Measurements from ENCODE around the gene DUSP9.
"Not testable (repeated sequence)": the region's sequence is repeated elsewhere in the genome, so short reads cannot be mapped to it uniquely, and the experiment has no call there.

Gene DUSP9

GRCh38 chrX:153696100-153696499 lies 49.1 kb downstream of the DUSP9 start:
- H3K27me3 ChIP-seq (ENCODE audit: control insufficient read depth, insufficient read depth, low read length): no peaks in the 10 kb centered on the region
- H3K27ac ChIP-seq (ENCODE audit: low read length): no peak overlapping the region
- H3K4me1 ChIP-seq (ENCODE audit: control insufficient read depth, insufficient read depth, low read length): no peaks in the 10 kb centered on the region; the same call in 1 of the 2 replicates
- no peak for DNase-seq (ENCODE audit: low read depth, low spot score)
- H3K9me3 ChIP-seq (ENCODE audit: control insufficient read depth, insufficient read depth, low read length): no peaks in the 10 kb centered on the region
- no peak overlapping the region for H3K4me3 ChIP-seq (ENCODE audit: low read length)
- WGBS (ENCODE audit: insufficient coverage, insufficient read length): no CpG with 5 or more reads among the region's 15 CpGs
- H3K36me3 ChIP-seq (ENCODE audit: control insufficient read depth, insufficient read depth, low read length): peaks cover 11% of the 10 kb centered on the region

GRCh38 chrX:153696538-153696937 lies 49.5 kb downstream of the DUSP9 start:
- H3K36me3 ChIP-seq (ENCODE audit: control insufficient read depth, insufficient read depth, low read length): peaks cover 15% of the 10 kb centered on the region
- not testable (repeated sequence) for H3K27ac ChIP-seq (ENCODE audit: low read length); H3K4me1 ChIP-seq (ENCODE audit: control insufficient read depth, insufficient read depth, low read length); H3K4me3 ChIP-seq (ENCODE audit: low read length); H3K9me3 ChIP-seq (ENCODE audit: control insufficient read depth, insufficient read depth, low read length); H3K27me3 ChIP-seq (ENCODE audit: control insufficient read depth, insufficient read depth, low read length); DNase-seq (ENCODE audit: low read depth, low spot score)
- WGBS (ENCODE audit: insufficient coverage, insufficient read length): no CpG with 5 or more reads among the region's 10 CpGs

- not testable (repeated sequence) for H3K27ac ChIP-seq (ENCODE audit: low read length); DNase-seq (ENCODE audit: low read depth, low spot score); H3K4me1 ChIP-seq (ENCODE audit: control insufficient read depth, insufficient read depth, low read length); H3K27me3 ChIP-seq (ENCODE audit: control insufficient read depth, insufficient read depth, low read length); H3K4me3 ChIP-seq (ENCODE audit: low read length); H3K9me3 ChIP-seq (ENCODE audit: control insufficient read depth, insufficient read depth, low read length)
- H3K36me3 ChIP-seq (ENCODE audit: control insufficient read depth, insufficient read depth, low read length): peaks cover 18% of the 10 kb centered on the region
- WGBS (ENCODE audit: insufficient coverage, insufficient read length): no CpG with 5 or more reads among the region's 16 CpGs
Observed at GRCh38 chrX:153696986-153697722, 50.2 kb downstream of the DUSP9 start.

- no peak overlapping the region for H3K27ac ChIP-seq (ENCODE audit: low read length)
- WGBS (ENCODE audit: insufficient coverage, insufficient read length): no CpG with 5 or more reads among the region's 16 CpGs
- no peaks in the 10 kb centered on the region for H3K4me1 ChIP-seq (ENCODE audit: control insufficient read depth, insufficient read depth, low read length)
- no peaks in the 10 kb centered on the region for H3K27me3 ChIP-seq (ENCODE audit: control insufficient read depth, insufficient read depth, low read length)
- no peak for DNase-seq (ENCODE audit: low read depth, low spot score)
- H3K36me3 ChIP-seq (ENCODE audit: control insufficient read depth, insufficient read depth, low read length): peaks cover 22% of the 10 kb centered on the region
- H3K4me3 ChIP-seq (ENCODE audit: low read length): no peak overlapping the region
- H3K9me3 ChIP-seq (ENCODE audit: control insufficient read depth, insufficient read depth, low read length): no peaks in the 10 kb centered on the region
Observed at GRCh38 chrX:153697924-153698865, 51.2 kb downstream of the DUSP9 start.

GRCh38 chrX:153699210-153699783 lies 52.3 kb downstream of the DUSP9 start:
- H3K36me3 ChIP-seq (ENCODE audit: control insufficient read depth, insufficient read depth, low read length): peaks cover 15% of the 10 kb centered on the region; the same call in 1 of the 2 replicates
- H3K27me3 ChIP-seq (ENCODE audit: control insufficient read depth, insufficient read depth, low read length); H3K4me3 ChIP-seq (ENCODE audit: low read length); DNase-seq (ENCODE audit: low read depth, low spot score); H3K4me1 ChIP-seq (ENCODE audit: control insufficient read depth, insufficient read depth, low read length); H3K9me3 ChIP-seq (ENCODE audit: control insufficient read depth, insufficient read depth, low read length); H3K27ac ChIP-seq (ENCODE audit: low read length): not testable (repeated sequence)
- WGBS (ENCODE audit: insufficient coverage, insufficient read length): no CpG with 5 or more reads among the region's 16 CpGs

- H3K4me1 ChIP-seq (ENCODE audit: control insufficient read depth, insufficient read depth, low read length); H3K9me3 ChIP-seq (ENCODE audit: control insufficient read depth, insufficient read depth, low read length); H3K4me3 ChIP-seq (ENCODE audit: low read length); DNase-seq (ENCODE audit: low read depth, low spot score); H3K27me3 ChIP-seq (ENCODE audit: control insufficient read depth, insufficient read depth, low read length); H3K27ac ChIP-seq (ENCODE audit: low read length): not testable (repeated sequence)
- no CpG with 5 or more reads among the region's 18 CpGs for WGBS (ENCODE audit: insufficient coverage, insufficient read length)
- H3K36me3 ChIP-seq (ENCODE audit: control insufficient read depth, insufficient read depth, low read length): peaks cover 14% of the 10 kb centered on the region; the same call in 1 of the 2 replicates
Observed at GRCh38 chrX:153699784-153700371, 52.9 kb downstream of the DUSP9 start.

- no peaks in the 10 kb centered on the region for H3K9me3 ChIP-seq (ENCODE audit: control insufficient read depth, insufficient read depth, low read length)
- WGBS (ENCODE audit: insufficient coverage, insufficient read length): no CpG with 5 or more reads among the region's 15 CpGs
- no peaks in the 10 kb centered on the region for H3K4me1 ChIP-seq (ENCODE audit: control insufficient read depth, insufficient read depth, low read length)
- H3K36me3 ChIP-seq (ENCODE audit: control insufficient read depth, insufficient read depth, low read length): peaks cover 14% of the 10 kb centered on the region; the same call in 1 of the 2 replicates
- H3K4me3 ChIP-seq (ENCODE audit: low read length): no peak overlapping the region
- no peak for DNase-seq (ENCODE audit: low read depth, low spot score)
- H3K27ac ChIP-seq (ENCODE audit: low read length): no peak overlapping the region
- H3K27me3 ChIP-seq (ENCODE audit: control insufficient read depth, insufficient read depth, low read length): no peaks in the 10 kb centered on the region
Observed at GRCh38 chrX:153700376-153700945, 53.5 kb downstream of the DUSP9 start.

Data from iPS DF 6.9 (cell line).